Activated CD4-positive, alpha-beta T cell treated with anti-CD3 and anti-CD28 coated beads for 24 hours (primary cell): ENCODE results near the gene AEBP1.

Source experiments
- DNase-seq, 2 donors: peaks; one replicate each; pipeline ENCODE4 v3.0.0-alpha.2; 2020; ENCODE audit warnings: low read depth in 2 of 2

Gene AEBP1

GRCh38 chr7:44155191-44156185 lies 51.3 kb downstream of the AEBP1 start:
- DNase-seq, result no peak

- DNase-seq, result no peak
Observed at GRCh38 chr7:44156453-44157010, 52.4 kb downstream of the AEBP1 start.

DNA sequence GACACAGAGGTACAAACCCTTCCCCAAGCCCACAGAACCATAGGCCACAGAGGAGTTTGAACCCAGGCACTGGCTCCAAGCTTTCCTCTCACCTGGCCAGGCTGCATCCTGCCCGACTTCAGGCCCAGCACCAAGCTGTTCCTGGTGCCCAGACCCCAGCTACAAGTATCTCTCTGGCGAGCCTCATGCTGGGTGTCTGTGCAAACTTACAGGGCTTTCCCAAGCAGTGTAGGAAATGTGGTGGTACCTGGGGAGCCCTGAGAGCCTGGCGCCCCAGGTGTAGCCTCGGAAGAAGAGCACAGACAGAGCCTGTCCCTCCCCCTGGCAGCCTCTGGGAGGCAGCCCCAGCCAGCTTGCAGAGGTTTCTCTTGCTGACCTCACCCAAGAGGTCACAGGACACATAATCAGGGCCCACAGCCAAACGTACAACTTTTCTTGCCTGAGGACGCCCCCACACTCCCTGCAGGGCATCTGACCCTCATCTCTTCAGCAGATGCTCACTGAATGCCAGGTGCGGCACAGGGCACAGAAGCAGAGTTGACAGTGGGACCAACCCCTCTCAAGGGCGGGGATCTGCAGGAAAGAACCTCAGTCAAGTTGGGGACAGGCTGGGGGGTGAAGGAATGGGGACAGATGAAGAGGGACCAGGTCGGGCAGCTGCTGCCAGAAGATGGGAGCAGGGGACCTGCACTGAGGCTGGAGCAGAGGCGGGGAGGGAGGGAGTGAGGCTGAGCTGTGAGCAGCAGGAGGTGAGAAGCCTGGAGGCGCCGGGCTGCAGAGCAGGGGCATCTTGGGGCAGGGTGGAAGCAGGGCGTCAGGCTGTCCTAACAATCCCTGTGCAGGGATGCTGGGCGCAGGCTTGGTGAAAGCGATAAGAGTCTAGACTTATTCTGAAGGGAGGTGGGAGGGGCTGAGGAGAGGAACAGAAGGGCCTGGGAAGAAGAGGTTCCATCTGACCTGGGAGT lies 53.3 kb downstream of the AEBP1 start:
- no peak for DNase-seq

- no peak for DNase-seq
Observed at GRCh38 chr7:44158096-44158872, 54.1 kb downstream of the AEBP1 start.

DNA sequence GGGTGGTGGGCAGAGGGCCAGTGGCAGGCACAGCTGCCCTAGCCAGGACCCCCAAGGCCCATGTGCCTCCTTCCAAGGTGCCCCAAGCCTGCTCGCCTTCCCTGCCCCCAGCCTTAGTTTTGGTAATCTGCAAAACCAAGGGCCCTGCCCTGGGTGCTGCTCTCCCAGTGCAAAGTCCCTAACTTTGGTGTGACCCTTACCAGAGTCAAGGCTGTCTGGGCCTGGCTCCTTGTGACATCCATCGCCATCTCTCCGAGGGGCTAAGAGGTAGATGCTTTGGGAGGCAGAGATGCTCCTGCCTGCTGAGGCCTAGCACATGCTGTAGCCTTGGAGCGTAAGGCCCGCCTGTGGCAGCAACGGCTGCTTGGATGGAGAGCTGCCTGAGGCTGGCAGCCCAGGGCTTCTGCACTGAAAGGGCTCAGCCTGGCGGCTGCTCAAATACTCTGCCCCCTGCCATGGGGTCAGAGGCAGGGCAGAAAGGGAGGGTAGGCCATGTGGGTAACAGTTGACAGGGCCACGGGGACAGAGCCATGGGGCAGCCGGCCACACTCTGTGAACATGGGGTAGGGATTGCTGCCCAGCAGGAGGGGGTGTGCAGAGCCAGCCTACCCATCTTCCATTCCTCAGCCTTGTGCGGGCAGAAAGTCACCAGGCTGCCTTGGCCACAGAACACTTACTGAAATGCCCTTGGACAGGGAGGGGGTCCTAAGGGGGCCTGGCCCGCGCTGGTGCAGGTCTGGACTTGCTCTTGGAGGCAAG lies 54.9 kb downstream of the AEBP1 start:
- DNase-seq, result no peak

DNA sequence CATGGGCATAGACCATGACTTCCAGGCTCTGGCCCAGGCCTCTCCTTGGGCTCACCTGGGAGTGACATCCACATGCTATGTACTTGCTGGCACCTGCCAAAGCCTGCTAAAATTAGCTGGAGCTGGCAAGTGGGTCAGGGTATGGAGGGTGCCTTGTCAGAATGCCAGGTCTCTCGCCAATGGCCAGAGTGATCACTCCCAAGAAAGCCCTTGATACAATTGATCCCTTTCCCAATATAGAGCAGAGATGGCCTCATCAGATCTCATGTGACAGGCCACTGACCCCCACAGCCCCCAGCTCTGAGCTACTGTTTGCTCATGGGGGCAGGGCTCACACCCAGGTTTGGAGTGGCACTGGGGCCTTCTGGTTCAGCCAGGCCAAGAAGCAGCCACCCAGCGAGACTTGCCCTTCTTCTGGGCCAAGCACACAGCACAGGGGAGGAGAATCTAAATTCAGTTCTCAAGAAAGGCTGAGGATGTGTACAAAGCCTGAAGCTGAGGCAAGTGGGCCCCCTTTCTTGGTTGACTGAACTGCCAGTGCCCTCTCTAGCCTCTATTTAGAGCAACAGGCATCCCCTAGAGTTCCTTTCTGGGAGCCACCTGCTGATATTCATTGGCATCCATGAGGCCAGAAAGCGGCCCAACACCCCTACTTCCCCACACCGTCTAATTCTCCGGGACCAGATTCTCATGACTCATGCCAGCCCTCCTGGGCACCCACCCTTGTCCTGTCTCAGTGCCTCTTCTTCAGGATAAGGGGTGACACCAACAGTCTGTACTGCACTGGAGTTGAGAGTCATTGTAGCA lies 55.9 kb downstream of the AEBP1 start:
- no peak for DNase-seq

- DNase-seq, result no peak
Observed at GRCh38 chr7:44161371-44161770, 57.2 kb downstream of the AEBP1 start.

DNA sequence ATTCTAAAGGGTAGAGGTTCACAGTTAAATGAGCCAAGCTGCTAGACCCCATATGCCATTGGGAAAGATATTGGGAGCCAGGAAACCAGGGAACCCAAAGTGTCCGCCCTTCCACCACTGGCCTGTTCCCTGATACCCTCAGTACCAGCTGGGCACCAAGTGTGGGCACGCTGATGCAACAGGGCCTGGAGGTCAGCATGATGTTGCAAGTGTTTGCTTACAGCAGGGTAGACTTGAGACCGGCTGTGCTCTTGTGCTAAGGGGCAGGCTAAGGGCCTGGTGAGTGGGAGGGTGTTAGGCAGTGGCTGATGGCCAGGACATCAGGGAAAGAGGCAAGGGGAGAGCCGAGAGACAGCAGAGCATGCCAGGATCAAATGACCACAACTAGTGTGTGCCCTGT lies 58.0 kb downstream of the AEBP1 start:
- no peak for DNase-seq

DNA sequence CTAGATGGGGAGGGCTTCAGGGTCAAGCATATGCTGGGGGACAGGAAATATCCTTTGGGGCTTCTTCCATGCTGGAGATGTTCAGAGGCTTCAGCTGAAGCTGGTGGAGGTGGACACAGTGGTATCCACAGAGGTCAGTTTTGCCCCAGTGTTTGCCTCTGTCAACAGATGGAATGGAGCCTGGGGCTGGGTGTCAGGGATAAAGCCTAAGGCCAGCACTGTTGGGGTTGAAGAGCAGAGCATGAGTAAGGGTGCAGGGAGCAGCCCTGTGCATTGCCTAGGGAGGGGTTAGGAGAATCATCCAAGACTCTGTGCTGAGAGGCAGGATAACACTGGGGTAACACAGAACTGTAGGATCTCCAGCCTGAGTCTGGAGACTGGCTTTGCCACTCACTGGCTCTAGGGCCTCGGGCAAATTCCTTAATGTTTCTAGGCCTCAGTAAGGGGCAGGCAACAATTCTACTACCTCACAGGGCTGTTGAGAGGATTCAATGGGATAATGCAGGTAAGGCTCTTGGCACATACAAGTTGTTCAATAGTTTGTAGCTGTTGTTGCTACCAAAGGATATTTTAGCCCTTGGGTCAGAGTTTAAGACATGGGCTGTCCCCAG lies 58.7 kb downstream of the AEBP1 start:
- DNase-seq, result no peak

DNA sequence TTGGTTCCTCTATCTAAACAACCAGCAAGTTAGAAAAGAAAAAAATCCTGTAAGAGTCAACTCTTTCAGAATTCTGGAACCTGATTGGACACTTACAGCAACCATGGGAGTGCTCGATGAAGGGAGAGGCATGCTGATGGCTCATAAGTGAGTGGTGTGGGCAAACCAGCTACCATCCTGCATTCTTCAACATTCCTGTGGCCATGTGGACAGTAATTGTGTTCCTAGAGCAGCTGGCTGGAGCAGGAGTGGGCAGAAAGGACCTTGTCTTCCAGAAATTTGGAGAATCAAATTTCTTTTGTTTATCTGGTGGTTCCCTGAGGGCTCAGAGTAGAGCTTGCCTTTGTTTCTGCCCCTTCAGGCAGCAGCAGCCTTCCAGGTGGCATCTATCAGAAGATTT lies 59.4 kb downstream of the AEBP1 start:
- DNase-seq, result no peak
